Fibroblast of the aortic adventitia (primary cell): ENCODE results near the gene ARL11. TPM values are rescaled to one million over a fixed set of nuclear protein-coding genes. Genes with fewer than 3 reads are reported as not detected.

Experiments used
- DNase-seq: peaks from one replicate; pipeline ENCODE4 v3.0.0-alpha.2; 2010; ENCODE audit warnings: low read depth
- H3K4me3 ChIP-seq: 2 replicates; pipeline ENCODE4 v1.5.1; 2011; ENCODE audit warnings: low read depth, mild to moderate bottlenecking, control low read depth, low read length, moderate library complexity
- total RNA-seq: library from RNA; depleted of rRNA; stranded (reverse); fragments of >200 nt; gene quantifications from 2 replicates; pipeline ENCODE4 v1.2.3, GENCODE V29; 2012; ENCODE audit warnings: low replicate concordance
- TF ChIP-seq, protein P1 (sequence below): IDR thresholded peaks from 2 replicates; pipeline ENCODE4 v1.5.1; 2011; ENCODE audit warnings: mild to moderate bottlenecking, low read length, control low read depth, inconsistent platforms; ENCODE audit not compliant: insufficient read depth

ARL11 gene
- total RNA-seq, 1 donor: not detected

DNA sequence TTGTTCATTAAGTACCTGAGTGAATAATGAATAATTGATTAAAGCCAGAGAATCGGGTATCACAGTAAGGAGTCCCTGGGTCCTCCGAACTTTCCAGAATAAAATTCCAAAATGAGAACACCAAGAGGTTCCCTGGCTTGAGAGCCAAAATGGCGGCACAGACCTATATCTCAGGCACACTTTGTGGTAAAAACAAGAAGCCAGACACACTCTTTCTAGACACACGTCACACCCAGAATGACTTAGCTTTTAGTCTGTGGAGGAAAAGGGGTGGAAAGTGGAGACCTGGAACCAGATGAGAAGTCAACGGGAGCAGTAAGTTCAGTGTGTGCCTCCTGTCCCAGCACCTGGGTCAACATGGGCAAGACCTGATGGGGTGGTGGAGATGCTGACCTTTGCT is 8.4 kb downstream of the ARL11 start:
- no peak for DNase-seq
- no peak overlapping the region for H3K4me3 ChIP-seq
- TF ChIP-seq, protein P1, sequence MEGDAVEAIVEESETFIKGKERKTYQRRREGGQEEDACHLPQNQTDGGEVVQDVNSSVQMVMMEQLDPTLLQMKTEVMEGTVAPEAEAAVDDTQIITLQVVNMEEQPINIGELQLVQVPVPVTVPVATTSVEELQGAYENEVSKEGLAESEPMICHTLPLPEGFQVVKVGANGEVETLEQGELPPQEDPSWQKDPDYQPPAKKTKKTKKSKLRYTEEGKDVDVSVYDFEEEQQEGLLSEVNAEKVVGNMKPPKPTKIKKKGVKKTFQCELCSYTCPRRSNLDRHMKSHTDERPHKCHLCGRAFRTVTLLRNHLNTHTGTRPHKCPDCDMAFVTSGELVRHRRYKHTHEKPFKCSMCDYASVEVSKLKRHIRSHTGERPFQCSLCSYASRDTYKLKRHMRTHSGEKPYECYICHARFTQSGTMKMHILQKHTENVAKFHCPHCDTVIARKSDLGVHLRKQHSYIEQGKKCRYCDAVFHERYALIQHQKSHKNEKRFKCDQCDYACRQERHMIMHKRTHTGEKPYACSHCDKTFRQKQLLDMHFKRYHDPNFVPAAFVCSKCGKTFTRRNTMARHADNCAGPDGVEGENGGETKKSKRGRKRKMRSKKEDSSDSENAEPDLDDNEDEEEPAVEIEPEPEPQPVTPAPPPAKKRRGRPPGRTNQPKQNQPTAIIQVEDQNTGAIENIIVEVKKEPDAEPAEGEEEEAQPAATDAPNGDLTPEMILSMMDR: no peak

DNA sequence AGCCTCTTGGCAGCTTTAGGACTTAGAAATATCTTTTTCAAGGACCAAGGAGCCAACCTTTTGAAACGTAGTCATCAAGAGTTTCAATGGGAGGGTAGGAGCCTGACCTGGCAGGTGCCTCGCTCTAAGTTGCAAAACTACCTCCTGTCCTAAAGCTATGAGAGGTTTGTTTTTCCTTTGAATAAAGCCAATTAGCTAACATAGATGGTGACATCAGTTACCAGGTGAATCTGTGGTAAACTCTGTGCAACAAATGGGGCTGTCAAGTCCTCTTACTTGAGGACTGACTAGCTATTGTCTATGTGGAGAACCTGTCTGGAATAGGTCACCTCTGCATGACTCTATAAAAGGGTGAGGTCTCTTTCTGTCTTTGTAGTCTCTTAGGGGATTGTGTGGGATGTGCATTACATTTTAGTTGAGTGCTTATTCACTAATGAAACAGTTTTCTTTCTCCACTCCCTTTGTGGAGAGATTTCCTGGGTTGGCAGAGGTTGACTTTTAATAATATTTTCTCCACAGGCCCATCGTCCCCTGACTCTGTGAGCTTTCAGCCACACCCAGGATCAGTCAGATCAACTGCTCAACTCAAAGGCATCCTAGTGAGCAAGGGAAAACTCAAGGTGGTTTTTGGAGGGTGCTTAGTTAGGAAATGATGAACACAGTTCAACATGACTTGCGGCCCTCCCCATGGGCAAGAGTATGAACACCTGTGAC is 9.9 kb downstream of the ARL11 start:
- no peak overlapping the region for H3K4me3 ChIP-seq
- TF ChIP-seq, protein P1: no peak
- DNase-seq: peak; percentile 35

DNA sequence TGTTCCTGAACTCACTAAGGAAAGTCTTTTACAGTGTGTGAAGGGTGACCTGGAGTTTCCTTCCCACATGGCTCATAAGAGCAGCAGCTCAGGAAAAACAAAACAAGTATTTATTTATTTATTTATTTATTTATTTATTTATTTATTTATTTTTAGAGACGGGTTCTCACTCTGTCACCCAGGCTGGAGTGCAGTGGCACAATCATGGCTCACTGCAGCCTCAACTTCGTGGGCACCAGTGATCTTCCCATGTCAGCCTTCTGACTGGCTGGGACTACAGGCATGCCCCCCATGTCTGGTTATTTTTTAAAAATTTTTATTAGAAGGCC is 10.4 kb downstream of the ARL11 start:
- no peak for DNase-seq
- H3K4me3 ChIP-seq: no peak overlapping the region
- TF ChIP-seq, protein P1: no peak

DNA sequence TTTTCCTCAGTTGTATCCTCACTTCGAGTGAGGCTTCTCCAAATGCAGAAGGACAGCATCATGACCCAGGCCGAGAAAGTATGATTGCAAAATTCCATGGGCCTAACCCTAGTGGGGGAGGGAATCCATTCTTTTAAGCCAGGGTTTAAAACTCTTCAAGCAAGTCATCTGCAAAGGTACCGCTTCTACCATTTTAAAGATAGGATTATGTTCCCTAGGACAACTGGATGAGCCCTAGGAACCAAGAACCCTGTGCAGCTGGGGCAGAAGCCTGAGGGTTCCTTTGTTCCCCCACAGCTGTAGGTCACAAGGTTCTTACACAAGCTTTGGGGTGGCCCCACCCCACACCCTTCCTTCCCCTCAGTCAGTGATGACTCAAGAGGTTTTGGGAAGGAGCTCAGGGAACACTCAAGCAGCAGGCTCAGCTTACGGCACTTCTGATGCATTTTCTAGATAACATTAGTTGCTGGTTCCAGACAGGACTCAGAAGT is 13.5 kb downstream of the ARL11 start:
- peak; percentile 96 for DNase-seq
- TF ChIP-seq, protein P1: no peak
- no peak overlapping the region for H3K4me3 ChIP-seq

DNA sequence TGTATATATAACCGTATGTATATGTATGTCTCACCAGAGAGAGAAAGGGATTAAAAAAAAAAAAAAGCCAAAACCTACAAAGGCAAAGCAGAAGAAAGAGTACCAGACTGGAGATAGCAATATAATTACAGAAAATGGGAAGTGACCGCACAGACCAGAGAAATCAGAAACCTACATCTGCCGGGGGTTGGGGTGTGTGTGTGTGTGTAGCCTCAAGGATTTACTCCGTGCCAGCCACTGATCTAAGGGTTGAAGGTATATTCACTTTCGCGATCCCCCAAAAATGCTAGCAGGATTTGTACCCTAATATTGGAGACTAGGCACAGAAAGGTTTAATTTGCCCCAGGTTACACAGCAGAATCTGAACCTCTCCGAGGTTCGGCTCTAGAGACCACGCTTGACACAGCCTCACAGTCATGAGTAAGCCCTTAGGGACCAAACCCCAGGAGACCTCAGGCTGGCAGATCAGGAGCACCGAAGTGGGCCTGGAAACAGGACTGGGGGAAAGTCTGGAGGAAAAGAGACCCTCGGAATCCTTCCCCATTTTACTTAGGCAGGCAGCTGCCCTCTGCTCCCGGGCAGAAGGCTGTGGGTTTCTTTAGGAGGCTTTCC is 14.8 kb downstream of the ARL11 start:
- TF ChIP-seq, protein P1: no peak
- no peak for DNase-seq
- no peak overlapping the region for H3K4me3 ChIP-seq

DNA sequence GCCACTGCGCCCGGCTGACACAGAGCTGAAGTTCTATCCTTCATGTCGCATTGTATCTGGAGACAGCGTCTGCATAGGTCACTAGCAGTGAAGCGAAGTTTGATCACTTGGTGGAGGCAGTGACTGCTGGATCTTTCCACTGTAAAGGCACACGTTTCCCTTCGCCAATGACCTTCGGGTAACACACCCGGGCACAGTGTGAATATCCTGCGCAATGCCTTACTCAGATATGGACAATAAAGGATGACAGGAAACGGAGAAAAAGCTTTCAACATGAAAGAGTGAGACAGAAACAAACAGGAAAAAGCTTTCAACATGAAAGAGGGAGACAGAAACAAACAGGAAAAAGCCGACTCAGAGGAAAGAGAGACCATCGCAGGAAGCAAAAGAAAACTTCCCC is 17.1 kb downstream of the ARL11 start:
- no peak overlapping the region for H3K4me3 ChIP-seq
- DNase-seq: no peak
- TF ChIP-seq, protein P1: no peak
